Raji (cell line): ENCODE data around the gene ALPI.

Source experiments
- POLR2A ChIP-seq: IDR thresholded peaks from 2 replicates; pipeline ENCODE4 v1.6.1; 2011; ENCODE audit warnings: low read depth, low read length, control low read depth; ENCODE audit not compliant: insufficient read depth

Gene ALPI

GRCh38 chr2:232490221-232491138 is 34.5 kb downstream of the ALPI start:
- TF ChIP-seq POLR2A = no peak

- TF ChIP-seq POLR2A = no peak
Observed at GRCh38 chr2:232491139-232491780, 35.3 kb downstream of the ALPI start.

GRCh38 chr2:232492236-232492848 is 36.4 kb downstream of the ALPI start:
- no peak for TF ChIP-seq POLR2A

- TF ChIP-seq POLR2A = no peak
Observed at GRCh38 chr2:232492963-232493700, 37.2 kb downstream of the ALPI start.

- no peak for TF ChIP-seq POLR2A
Observed at GRCh38 chr2:232493701-232494474, 37.9 kb downstream of the ALPI start.

GRCh38 chr2:232494542-232494941 is 38.6 kb downstream of the ALPI start:
- no peak for TF ChIP-seq POLR2A

GRCh38 chr2:232495292-232495691 is 39.3 kb downstream of the ALPI start:
- no peak for TF ChIP-seq POLR2A

GRCh38 chr2:232496501-232497270 is 40.7 kb downstream of the ALPI start:
- no peak for TF ChIP-seq POLR2A

GRCh38 chr2:232497348-232497747 is 41.4 kb downstream of the ALPI start:
- TF ChIP-seq POLR2A = no peak

- TF ChIP-seq POLR2A = no peak
Observed at GRCh38 chr2:232498452-232498851, 42.5 kb downstream of the ALPI start.

GRCh38 chr2:232501331-232501771 is 45.4 kb downstream of the ALPI start:
- no peak for TF ChIP-seq POLR2A

GRCh38 chr2:232501794-232502390 is 45.9 kb downstream of the ALPI start:
- TF ChIP-seq POLR2A = no peak

- TF ChIP-seq POLR2A = no peak
Observed at GRCh38 chr2:232502511-232502910, 46.6 kb downstream of the ALPI start.
